ENCODE measurements around the gene LIM2. TPM values are rescaled to one million over a fixed set of nuclear protein-coding genes. Genes with fewer than 3 reads are reported as not detected.

LIM2 gene
- total and polyA plus RNA-seq, 9 of the 15 experiments (the other 6 are each of a cell fraction or from before 2014, with no cell fraction given), result 0.07 to 0.45 (median 0.18) TPM; not detected in 4

GRCh38 chr19:51366389-51367254 lies 21.2 kb downstream of the LIM2 start (continued):
- TF ChIP-seq ZNF398 (CRISPR knock-in tag; IDR thresholded peaks at IDR 0.05), result no peak
- TF ChIP-seq JUND (IDR thresholded peaks at IDR 0.05; ENCODE audit: borderline replicate concordance, low read depth, low read length), result no peak
- no peak for TF ChIP-seq JUND (tag; IDR thresholded peaks at IDR 0.05; ENCODE audit: borderline replicate concordance, low read depth, low read length)
- TF ChIP-seq TFAM (CRISPR knock-in tag; conservative IDR thresholded peaks at IDR 0.05), result no peak
- TF ChIP-seq ZNF76 (CRISPR knock-in tag; IDR thresholded peaks at IDR 0.05; ENCODE audit: borderline replicate concordance), result no peak
- TF ChIP-seq RAD51 (IDR thresholded peaks at IDR 0.05; ENCODE audit: borderline replicate concordance, low read depth), result no peak
- TF ChIP-seq SP2 (IDR thresholded peaks at IDR 0.05; ENCODE audit: extremely low read depth, low read depth, low read length, poor library complexity, severe bottlenecking), result peak; percentile 49
- no peak for TF ChIP-seq ZNF3 (CRISPR knock-in tag; IDR thresholded peaks at IDR 0.05)
- no peak for TF ChIP-seq HMG20B (CRISPR knock-in tag; IDR thresholded peaks at IDR 0.05)
- no peak for TF ChIP-seq U2AF1 (optimal IDR thresholded peaks at IDR 0.05; ENCODE audit: low read depth, low read length)
- TF ChIP-seq SRSF9 (IDR thresholded peaks at IDR 0.05; ENCODE audit: borderline replicate concordance, low read depth, low read length), result no peak
- TF ChIP-seq HLTF (IDR thresholded peaks at IDR 0.05), result peak; percentile 93
- TF ChIP-seq MITF (IDR thresholded peaks at IDR 0.05), result 0 out of 2 replicates have a peak, but pooled peaks have one; percentile 23
- no peak for TF ChIP-seq ELK1 (CRISPR knock-in tag; IDR thresholded peaks at IDR 0.05)
- TF ChIP-seq HNRNPL (IDR thresholded peaks at IDR 0.05; ENCODE audit: low read depth, low read length), result no peak
- no peak for TF ChIP-seq ATF2 (CRISPR knock-in tag; IDR thresholded peaks at IDR 0.05)
- no peak for TF ChIP-seq MECOM (CRISPR knock-in tag; IDR thresholded peaks at IDR 0.05)
- TF ChIP-seq ZNF512 (tag; IDR thresholded peaks at IDR 0.05), result no peak
